Heart left ventricle (tissue), 13 donors: ENCODE measurements around the gene ENAH.

Experiments
- CTCF ChIP-seq, 12 donors: fragments of 200-600 bp; sonication (generic) in 4 of 12; IDR thresholded peaks; one replicate each; pipeline versions ENCODE4 v1.5.0 to v1.8.0; 2018 to 2022; ENCODE audit warnings: antibody characterized with exemption in 12 of 12, mild to moderate bottlenecking in 5 of 12
- POLR2A ChIP-seq, 2 donors: fragments of 450-650 bp; IDR thresholded peaks; one replicate each; pipeline ENCODE4 v1.6.1; 2017; ENCODE audit warnings: antibody characterized with exemption in 2 of 2, mild to moderate bottlenecking in 2 of 2, moderate library complexity in 2 of 2
- donor health status: ischemic (EF 13 %, LVEDD 7.1; RV severe dilation, severe dysfunction).
- donor health status: DM: no; HTN: yes; CAD: no.
- donor health status: DM: no; HTN: no; CAD: no.
- donor health status: ischemic (EF 25% LVEDD 6.9; RV normal size, moderate dysfunction).
- donor health status: ischemic (EF 25% LVEDD 5.7; RV mildly dilated, moderate dysfunction).
- donor health status: ischemic (EF 35%, LVEDD 5.7; RV mildly dilated, moderate dysfunction).
- donor health status: nonischemic (EF 11% LVEDD 7.7; RV severe dilation, severe dysfunction).
- donor health status: DM: yes; HTN: yes; CAD: no.
- donor health status: PGD.
- donor health status: ischemic (EF 29% LVEDD 5.4; RV normal size, mild dysfunction).
- donor health status: nonischemic (EF 23%, LVEDD 6.1; RV moderate dilation, normal function).

GRCh38 chr1:225446981-225447615 lies 205.8 kb downstream of the ENAH start:
- TF ChIP-seq CTCF (IDR thresholded peaks at IDR 0.05) (no peak), POLR2A (IDR thresholded peaks at IDR 0.05) (no peak)
